ENCODE measurements around the gene GRK4. TPM values are rescaled to one million over a fixed set of nuclear protein-coding genes. Genes with fewer than 3 reads are reported as not detected.

GRK4 gene
- total RNA-seq, 4 donors from 2014 or later: 1.0 to 9.4 (median 6.0) TPM; not detected in 1

GRCh38 chr4:3035674-3036073, 72.3 kb downstream of the GRK4 start:
- intact Hi-C loops (cut with DNase I; ENCODE audit: low total_unique reads): no loop called here
- TF ChIP-seq CTCF (IDR thresholded peaks at IDR 0.05) (no peak), POLR2A (IDR thresholded peaks at IDR 0.05) (no peak)
- no peaks in the 10 kb centered on the region for H3K27me3 ChIP-seq
- no peak overlapping the region for H3K4me3 ChIP-seq
- H3K27ac ChIP-seq: no peak overlapping the region
- no peaks in the 10 kb centered on the region for H3K4me1 ChIP-seq
- DNase-seq: no peak
- H3K9me3 ChIP-seq: no peaks in the 10 kb centered on the region
- H3K36me3 ChIP-seq: no peaks in the 10 kb centered on the region

DNA sequence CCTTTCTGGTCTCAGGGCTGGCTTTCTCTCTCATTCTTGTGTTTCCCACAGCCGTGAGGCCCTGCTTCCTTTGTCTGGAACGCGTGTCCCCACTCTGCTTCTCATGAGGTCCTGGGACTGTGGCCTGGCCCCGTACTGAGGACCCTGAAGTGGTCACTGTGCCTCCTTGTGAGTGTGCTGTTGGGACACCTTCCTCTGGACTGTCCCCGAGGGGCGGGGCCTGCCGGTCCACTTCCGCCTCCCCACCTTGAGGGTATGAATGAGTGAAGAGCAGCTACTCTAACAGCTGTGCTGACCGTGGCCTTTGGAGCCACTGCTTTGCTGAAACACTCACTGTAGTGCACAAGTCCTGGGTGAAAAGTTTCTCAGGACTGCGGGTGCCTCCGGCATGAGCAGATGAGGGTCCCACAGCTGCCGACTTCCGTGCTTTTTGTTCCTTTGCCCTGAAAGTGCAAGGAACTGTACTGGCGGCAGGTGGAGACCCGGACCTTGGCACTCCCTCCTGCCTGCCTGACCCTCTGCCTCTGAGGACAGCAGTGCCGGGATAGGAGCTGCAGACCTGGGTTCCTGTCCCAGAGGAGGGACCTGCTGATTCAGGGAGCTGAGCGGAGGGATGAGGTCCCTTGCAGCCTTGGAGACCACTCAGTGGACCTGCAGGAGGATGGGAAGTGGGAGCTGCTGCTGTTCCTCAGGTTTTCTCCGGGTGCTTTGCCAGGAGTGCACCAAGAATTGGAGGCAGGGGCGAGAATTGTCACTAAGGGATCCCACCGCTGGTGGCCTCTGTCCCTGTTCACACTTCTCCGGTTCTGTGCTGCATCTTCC, 73.0 kb downstream of the GRK4 start:
- TF ChIP-seq CTCF (IDR thresholded peaks at IDR 0.05) (no peak), POLR2A (IDR thresholded peaks at IDR 0.05) (no peak)
- no peak overlapping the region for H3K4me3 ChIP-seq
- H3K27me3 ChIP-seq: no peaks in the 10 kb centered on the region
- no peak overlapping the region for H3K27ac ChIP-seq
- no peaks in the 10 kb centered on the region for H3K36me3 ChIP-seq
- DNase-seq: no peak
- no peaks in the 10 kb centered on the region for H3K9me3 ChIP-seq
- H3K4me1 ChIP-seq: no peaks in the 10 kb centered on the region
- intact Hi-C loops (cut with DNase I; ENCODE audit: low total_unique reads): no loop called here

GRCh38 chr4:3037957-3038461, 74.6 kb downstream of the GRK4 start:
- Histone ChIP-seq H3K27me3 (no peaks in the 10 kb centered on the region), H3K9me3 (no peaks in the 10 kb centered on the region), H3K4me1 (no peaks in the 10 kb centered on the region), H3K4me3 (peak overlapping the region; percentile 4 to 11), H3K36me3 (no peaks in the 10 kb centered on the region), H3K27ac (no peak overlapping the region)
- intact Hi-C loops (cut with DNase I; ENCODE audit: low total_unique reads): no loop called here
- DNase-seq: peak in 1 of 2 donors; percentile 29
- TF ChIP-seq POLR2A (IDR thresholded peaks at IDR 0.05) (no peak), CTCF (IDR thresholded peaks at IDR 0.05) (no peak)

DNA sequence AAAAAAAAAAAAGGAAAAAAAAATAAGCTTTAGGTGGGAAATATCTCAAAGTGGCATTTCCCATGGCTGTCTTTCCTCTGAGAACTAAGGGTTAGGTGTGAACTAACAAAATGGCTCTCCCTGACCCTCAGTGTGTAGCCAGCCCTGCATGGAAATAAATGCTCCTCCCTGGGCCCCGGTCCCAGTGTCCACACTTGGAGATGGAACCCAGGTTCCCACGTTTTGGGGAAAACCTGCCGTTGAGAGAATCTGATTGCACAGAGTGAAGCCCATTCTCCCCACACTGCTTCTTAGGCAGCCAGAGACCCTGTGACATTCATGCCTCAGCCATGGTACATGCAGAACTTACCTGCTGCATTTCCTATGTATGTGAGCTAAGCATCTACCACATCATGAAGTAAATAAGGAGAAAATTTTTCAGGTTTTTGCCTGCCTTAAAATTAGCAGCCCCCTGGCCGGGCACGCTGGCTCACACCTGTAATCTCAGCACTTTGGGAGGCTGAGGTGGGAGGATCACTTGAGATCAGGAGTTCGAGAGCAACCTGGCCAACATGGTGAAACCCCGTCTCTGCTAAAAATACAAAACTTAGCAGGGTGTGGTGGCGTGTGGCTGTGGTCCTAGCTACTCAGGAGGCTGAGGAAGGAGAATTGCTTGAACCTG, 76.5 kb downstream of the GRK4 start:
- H3K4me3 ChIP-seq: no peak overlapping the region
- H3K4me1 ChIP-seq: no peaks in the 10 kb centered on the region
- H3K27ac ChIP-seq: no peak overlapping the region
- DNase-seq: no peak
- intact Hi-C loops (cut with DNase I; ENCODE audit: low total_unique reads): no loop called here
- no peaks in the 10 kb centered on the region for H3K9me3 ChIP-seq
- H3K36me3 ChIP-seq: no peaks in the 10 kb centered on the region
- TF ChIP-seq CTCF (IDR thresholded peaks at IDR 0.05) (no peak), POLR2A (IDR thresholded peaks at IDR 0.05) (no peak)
- no peaks in the 10 kb centered on the region for H3K27me3 ChIP-seq
